Esophagus muscularis mucosa (tissue), 4 donors: ENCODE data around the gene RAB44.

ENCODE experiments used
- CTCF ChIP-seq, 3 experiments: fragments of 200-600 bp in 2 of 3; fragments of 450-650 bp in 1 of 3; sonication (generic) in 2 of 3; IDR thresholded peaks; one replicate each; pipeline ENCODE4 v1.5.1; 2017 to 2019; ENCODE audit warnings: antibody characterized with exemption in 3 of 3, mild to moderate bottlenecking in 2 of 3, moderate library complexity in 1 of 3
- EP300 ChIP-seq: sonication (generic); formaldehyde crosslinking; IDR thresholded peaks from one replicate; pipeline ENCODE4 v1.6.1; 2017; ENCODE audit warnings: antibody characterized with exemption
- POLR2A ChIP-seq: fragments of 450-650 bp; IDR thresholded peaks from one replicate; pipeline ENCODE4 v1.6.1; 2017; ENCODE audit warnings: antibody characterized with exemption, moderate library complexity, mild to moderate bottlenecking, low read depth
- POLR2AphosphoS5 ChIP-seq, 2 donors: sonication (generic); formaldehyde crosslinking; IDR thresholded peaks; one replicate each; pipeline ENCODE4 v1.6.1; 2017; ENCODE audit warnings: antibody characterized with exemption in 2 of 2

DNA sequence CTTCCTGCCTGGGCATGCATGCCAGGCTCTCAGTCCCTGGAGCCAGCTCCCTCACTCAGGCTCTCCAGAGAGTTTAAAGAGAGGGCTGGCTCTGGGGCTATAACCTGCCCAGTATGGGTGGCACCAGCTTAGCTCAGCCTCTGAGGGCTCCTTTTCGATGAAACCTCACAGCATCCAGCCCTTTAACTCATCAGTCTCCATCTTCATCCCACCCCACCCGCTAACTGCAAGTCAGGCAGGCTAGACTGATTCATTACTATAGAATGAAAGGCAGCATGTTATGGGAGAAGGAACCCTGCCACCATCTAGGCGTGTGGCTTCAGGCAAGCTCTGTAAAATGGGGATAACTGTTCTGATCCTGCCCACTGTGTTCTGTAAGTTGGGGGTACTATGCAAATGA lies 53.5 kb downstream of the RAB44 start:
- TF ChIP-seq EP300 = no peak
- no peak for TF ChIP-seq CTCF (IDR thresholded peaks at IDR 0.05)
- no peak for TF ChIP-seq POLR2AphosphoS5 (IDR thresholded peaks at IDR 0.05)
- no peak for TF ChIP-seq POLR2A
